ENCODE measurements around the gene RAB6B. TPM values are rescaled to one million over a fixed set of nuclear protein-coding genes. Genes with fewer than 3 reads are reported as not detected.

The RAB6B gene
- total and polyA plus RNA-seq, 2 experiments from 2014 or later = 1.2 to 3.9 TPM

DNA sequence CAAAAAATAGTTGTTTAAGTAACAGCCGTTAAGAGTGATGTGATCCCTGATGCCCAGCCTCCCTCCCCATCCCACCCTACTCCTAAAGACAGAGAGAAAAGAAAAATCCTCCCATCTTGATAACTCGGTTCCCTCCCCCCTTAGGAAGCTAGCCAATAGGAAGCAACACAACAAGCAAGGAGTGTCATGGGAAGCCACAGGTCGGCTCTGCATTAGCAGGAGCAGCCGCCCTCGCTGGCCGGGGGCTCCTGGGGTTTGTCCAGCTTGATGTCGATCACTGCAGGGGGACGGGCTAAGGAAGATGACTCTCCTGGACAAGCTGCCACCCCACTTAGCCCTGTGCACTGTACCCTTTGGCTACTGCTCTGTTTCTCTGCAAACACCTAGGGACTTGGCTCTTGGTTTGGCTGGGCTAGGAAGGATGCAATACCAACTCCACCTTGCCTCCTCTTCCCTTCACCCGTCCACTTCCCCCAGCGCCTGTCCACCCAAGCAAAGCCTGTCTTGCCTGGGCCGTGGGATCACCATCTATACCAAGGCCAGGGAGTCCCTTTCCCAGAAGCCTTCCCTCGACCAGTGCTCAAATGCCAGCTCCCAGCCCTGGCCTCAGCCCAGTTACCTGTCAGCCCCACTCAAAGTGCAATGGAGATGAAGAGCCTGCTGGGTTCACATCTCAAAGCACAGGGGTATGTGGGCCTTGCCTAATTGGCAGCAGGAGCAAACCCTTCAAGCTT is 66.9 kb downstream of the RAB6B start (continued):
- TF ChIP-seq, protein P1, sequence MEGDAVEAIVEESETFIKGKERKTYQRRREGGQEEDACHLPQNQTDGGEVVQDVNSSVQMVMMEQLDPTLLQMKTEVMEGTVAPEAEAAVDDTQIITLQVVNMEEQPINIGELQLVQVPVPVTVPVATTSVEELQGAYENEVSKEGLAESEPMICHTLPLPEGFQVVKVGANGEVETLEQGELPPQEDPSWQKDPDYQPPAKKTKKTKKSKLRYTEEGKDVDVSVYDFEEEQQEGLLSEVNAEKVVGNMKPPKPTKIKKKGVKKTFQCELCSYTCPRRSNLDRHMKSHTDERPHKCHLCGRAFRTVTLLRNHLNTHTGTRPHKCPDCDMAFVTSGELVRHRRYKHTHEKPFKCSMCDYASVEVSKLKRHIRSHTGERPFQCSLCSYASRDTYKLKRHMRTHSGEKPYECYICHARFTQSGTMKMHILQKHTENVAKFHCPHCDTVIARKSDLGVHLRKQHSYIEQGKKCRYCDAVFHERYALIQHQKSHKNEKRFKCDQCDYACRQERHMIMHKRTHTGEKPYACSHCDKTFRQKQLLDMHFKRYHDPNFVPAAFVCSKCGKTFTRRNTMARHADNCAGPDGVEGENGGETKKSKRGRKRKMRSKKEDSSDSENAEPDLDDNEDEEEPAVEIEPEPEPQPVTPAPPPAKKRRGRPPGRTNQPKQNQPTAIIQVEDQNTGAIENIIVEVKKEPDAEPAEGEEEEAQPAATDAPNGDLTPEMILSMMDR (conservative IDR thresholded peaks at IDR 0.05; ENCODE audit: low read depth in 2 of 2) = no peak
- TF ChIP-seq, protein P2, sequence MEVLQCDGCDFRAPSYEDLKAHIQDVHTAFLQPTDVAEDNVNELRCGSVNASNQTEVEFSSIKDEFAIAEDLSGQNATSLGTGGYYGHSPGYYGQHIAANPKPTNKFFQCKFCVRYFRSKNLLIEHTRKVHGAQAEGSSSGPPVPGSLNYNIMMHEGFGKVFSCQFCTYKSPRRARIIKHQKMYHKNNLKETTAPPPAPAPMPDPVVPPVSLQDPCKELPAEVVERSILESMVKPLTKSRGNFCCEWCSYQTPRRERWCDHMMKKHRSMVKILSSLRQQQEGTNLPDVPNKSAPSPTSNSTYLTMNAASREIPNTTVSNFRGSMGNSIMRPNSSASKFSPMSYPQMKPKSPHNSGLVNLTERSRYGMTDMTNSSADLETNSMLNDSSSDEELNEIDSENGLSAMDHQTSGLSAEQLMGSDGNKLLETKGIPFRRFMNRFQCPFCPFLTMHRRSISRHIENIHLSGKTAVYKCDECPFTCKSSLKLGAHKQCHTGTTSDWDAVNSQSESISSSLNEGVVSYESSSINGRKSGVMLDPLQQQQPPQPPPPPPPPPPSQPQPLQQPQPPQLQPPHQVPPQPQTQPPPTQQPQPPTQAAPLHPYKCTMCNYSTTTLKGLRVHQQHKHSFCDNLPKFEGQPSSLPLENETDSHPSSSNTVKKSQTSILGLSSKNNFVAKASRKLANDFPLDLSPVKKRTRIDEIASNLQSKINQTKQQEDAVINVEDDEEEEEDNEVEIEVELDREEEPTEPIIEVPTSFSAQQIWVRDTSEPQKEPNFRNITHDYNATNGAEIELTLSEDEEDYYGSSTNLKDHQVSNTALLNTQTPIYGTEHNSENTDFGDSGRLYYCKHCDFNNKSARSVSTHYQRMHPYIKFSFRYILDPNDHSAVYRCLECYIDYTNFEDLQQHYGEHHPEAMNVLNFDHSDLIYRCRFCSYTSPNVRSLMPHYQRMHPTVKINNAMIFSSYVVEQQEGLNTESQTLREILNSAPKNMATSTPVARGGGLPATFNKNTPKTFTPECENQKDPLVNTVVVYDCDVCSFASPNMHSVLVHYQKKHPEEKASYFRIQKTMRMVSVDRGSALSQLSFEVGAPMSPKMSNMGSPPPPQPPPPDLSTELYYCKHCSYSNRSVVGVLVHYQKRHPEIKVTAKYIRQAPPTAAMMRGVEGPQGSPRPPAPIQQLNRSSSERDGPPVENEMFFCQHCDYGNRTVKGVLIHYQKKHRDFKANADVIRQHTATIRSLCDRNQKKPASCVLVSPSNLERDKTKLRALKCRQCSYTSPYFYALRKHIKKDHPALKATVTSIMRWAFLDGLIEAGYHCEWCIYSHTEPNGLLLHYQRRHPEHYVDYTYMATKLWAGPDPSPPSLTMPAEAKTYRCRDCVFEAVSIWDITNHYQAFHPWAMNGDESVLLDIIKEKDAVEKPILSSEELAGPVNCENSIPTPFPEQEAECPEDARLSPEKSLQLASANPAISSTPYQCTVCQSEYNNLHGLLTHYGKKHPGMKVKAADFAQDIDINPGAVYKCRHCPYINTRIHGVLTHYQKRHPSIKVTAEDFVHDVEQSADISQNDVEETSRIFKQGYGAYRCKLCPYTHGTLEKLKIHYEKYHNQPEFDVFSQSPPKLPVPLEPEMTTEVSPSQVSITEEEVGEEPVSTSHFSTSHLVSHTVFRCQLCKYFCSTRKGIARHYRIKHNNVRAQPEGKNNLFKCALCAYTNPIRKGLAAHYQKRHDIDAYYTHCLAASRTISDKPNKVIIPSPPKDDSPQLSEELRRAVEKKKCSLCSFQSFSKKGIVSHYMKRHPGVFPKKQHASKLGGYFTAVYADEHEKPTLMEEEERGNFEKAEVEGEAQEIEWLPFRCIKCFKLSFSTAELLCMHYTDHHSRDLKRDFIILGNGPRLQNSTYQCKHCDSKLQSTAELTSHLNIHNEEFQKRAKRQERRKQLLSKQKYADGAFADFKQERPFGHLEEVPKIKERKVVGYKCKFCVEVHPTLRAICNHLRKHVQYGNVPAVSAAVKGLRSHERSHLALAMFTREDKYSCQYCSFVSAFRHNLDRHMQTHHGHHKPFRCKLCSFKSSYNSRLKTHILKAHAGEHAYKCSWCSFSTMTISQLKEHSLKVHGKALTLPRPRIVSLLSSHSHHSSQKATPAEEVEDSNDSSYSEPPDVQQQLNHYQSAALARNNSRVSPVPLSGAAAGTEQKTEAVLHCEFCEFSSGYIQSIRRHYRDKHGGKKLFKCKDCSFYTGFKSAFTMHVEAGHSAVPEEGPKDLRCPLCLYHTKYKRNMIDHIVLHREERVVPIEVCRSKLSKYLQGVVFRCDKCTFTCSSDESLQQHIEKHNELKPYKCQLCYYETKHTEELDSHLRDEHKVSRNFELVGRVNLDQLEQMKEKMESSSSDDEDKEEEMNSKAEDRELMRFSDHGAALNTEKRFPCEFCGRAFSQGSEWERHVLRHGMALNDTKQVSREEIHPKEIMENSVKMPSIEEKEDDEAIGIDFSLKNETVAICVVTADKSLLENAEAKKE (CRISPR knock-in tag; IDR thresholded peaks at IDR 0.05) = no peak
- no peak for TF ChIP-seq NANOG (IDR thresholded peaks at IDR 0.05; ENCODE audit: borderline replicate concordance)

DNA sequence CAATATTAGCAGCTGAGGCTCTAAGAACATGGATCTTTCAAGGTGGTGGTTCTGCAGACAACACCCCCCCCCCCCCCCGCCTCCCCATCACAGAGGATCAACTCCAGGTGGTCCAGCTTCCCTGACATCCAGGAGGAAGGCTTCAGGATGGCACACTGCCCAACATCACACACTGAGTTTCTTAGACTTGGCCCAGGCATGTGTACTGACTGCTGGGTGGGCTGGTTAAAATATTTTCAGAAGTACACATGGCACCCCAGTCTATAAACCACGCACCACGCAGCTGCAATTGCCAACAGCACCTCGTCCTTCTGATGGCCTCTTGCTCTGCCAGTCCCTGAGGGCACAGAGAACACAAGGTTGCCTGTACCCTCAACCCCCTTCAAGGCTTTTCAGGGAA is 68.0 kb downstream of the RAB6B start:
- no peak overlapping the region for H2AFZ ChIP-seq
- H3K4me1 Mint-ChIP-seq = peaks cover 5% of the 10 kb centered on the region; the same call in 2 of the 3 replicates
- no peaks in the 10 kb centered on the region for H3K36me3 ChIP-seq (ENCODE audit: insufficient read depth)
- H3K4me2 ChIP-seq = no peak overlapping the region
- no peak overlapping the region for H3K4me3 ChIP-seq
- DNase-seq (ENCODE audit: low spot score) (no peak), ATAC-seq (no peak)
- H3K27ac Mint-ChIP-seq = no peak overlapping the region
- no peaks in the 10 kb centered on the region for H3K79me2 ChIP-seq (replicated peaks; ENCODE audit: insufficient read depth)
- no peaks in the 10 kb centered on the region for H3K4me1 ChIP-seq (ENCODE audit: insufficient read depth)
- peaks cover 4% of the 10 kb centered on the region; the same call in 1 of the 2 replicates for H3K9me2 ChIP-seq (ENCODE audit: insufficient read depth)
- no peak overlapping the region for H3K4me3 Mint-ChIP-seq
- no peaks in the 10 kb centered on the region for H3K9me3 Mint-ChIP-seq
- no peak overlapping the region for H3K27ac ChIP-seq (ENCODE audit: low read depth)
- H4K20me1 ChIP-seq (replicated peaks; ENCODE audit: insufficient read depth) = no peaks in the 10 kb centered on the region
- peaks cover 31% of the 10 kb centered on the region for H3K36me3 Mint-ChIP-seq (ENCODE audit: low read depth)
- no peaks in the 10 kb centered on the region for H3K27me3 ChIP-seq (ENCODE audit: insufficient read depth)
- peaks cover 9% of the 10 kb centered on the region for H3K27me3 Mint-ChIP-seq (ENCODE audit: insufficient read depth, low read depth, poor library complexity)
- H3F3A ChIP-seq (replicated peaks; ENCODE audit: low read depth) = no peaks in the 10 kb centered on the region
- TF ChIP-seq STAT1 (IDR thresholded peaks at IDR 0.05; ENCODE audit: unreplicated experiment) = no peak
- TF ChIP-seq, protein P3, sequence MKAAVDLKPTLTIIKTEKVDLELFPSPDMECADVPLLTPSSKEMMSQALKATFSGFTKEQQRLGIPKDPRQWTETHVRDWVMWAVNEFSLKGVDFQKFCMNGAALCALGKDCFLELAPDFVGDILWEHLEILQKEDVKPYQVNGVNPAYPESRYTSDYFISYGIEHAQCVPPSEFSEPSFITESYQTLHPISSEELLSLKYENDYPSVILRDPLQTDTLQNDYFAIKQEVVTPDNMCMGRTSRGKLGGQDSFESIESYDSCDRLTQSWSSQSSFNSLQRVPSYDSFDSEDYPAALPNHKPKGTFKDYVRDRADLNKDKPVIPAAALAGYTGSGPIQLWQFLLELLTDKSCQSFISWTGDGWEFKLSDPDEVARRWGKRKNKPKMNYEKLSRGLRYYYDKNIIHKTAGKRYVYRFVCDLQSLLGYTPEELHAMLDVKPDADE (IDR thresholded peaks at IDR 0.05) = no peak
- TF ChIP-seq, protein P2 (CRISPR knock-in tag; IDR thresholded peaks at IDR 0.05) = no peak
